Keratinocyte (primary cell): Measurements from ENCODE around the gene PARD3. TPM values are rescaled to one million over a fixed set of nuclear protein-coding genes. Genes with fewer than 3 reads are reported as not detected.

Source experiments
- DNase-seq: peaks from one replicate; pipeline ENCODE4 v3.0.0-alpha.2; 2011; ENCODE audit warnings: low read depth, missing footprints, low spot score
- FAIRE-seq: peaks from 2 replicates; lab custom pipeline; 2011; peaks lifted over from hg19 to GRCh38; lab: Jason Lieb, UNC
- H2AFZ ChIP-seq: 2 replicates; pipeline ENCODE4 v1.6.0; 2012; ENCODE audit warnings: low read length, control low read depth, inconsistent platforms; ENCODE audit not compliant: control insufficient read depth
- H3K27ac ChIP-seq: 2 replicates; pipeline ENCODE4 v1.5.1; 2011; ENCODE audit warnings: low read length; ENCODE audit not compliant: control insufficient read depth, insufficient read depth
- H3K27me3 ChIP-seq: 3 replicates; pipeline ENCODE4 v1.6.0; 2011; ENCODE audit warnings: low read length; ENCODE audit not compliant: control insufficient read depth, insufficient read depth; ENCODE audit errors: extremely low read depth
- H3K36me3 ChIP-seq, 2 experiments: 2 replicates in 1 of 2; 3 replicates in 1 of 2; pipeline ENCODE4 v1.5.1; 2011; ENCODE audit warnings: low read length in 2 of 2, mild to moderate bottlenecking in 1 of 2; ENCODE audit not compliant: control insufficient read depth in 2 of 2, insufficient read depth in 2 of 2; ENCODE audit errors: extremely low read depth in 1 of 2
- H3K4me1 ChIP-seq: 3 replicates; pipeline ENCODE4 v1.5.1; 2011; ENCODE audit warnings: low read length; ENCODE audit not compliant: control insufficient read depth, insufficient read depth; ENCODE audit errors: extremely low read depth
- H3K4me2 ChIP-seq: 3 replicates; pipeline ENCODE4 v1.6.0; 2011; ENCODE audit warnings: low read depth, low read length; ENCODE audit not compliant: control insufficient read depth, insufficient read depth; ENCODE audit errors: extremely low read depth
- H3K4me3 ChIP-seq, 3 experiments: fragments of 200-600 bp in 1 of 3; sonication (generic) in 1 of 3; 2 replicates in 2 of 3; 3 replicates in 1 of 3; pipeline ENCODE4 v1.5.1; 2011 to 2016; ENCODE audit warnings: low read length in 3 of 3, mild to moderate bottlenecking in 3 of 3, control low read depth in 2 of 3, inconsistent platforms in 1 of 3, low read depth in 1 of 3, mixed read lengths in 1 of 3, mixed run types in 1 of 3, moderate library complexity in 1 of 3; ENCODE audit not compliant: control insufficient read depth in 2 of 3, insufficient read depth in 2 of 3; ENCODE audit errors: extremely low read depth in 1 of 3
- H3K79me2 ChIP-seq: 2 replicates; pipeline ENCODE4 v1.6.0; 2012; ENCODE audit warnings: low read length; ENCODE audit not compliant: control insufficient read depth, insufficient read depth
- H3K9ac ChIP-seq: 3 replicates; pipeline ENCODE4 v1.6.0; 2011; ENCODE audit warnings: low read length; ENCODE audit not compliant: control insufficient read depth, insufficient read depth; ENCODE audit errors: extremely low read depth
- H3K9me1 ChIP-seq: 3 replicates; pipeline ENCODE4 v1.6.0; 2011; ENCODE audit warnings: low read length; ENCODE audit not compliant: control insufficient read depth, insufficient read depth; ENCODE audit errors: extremely low read depth
- H3K9me3 ChIP-seq: 2 replicates; pipeline ENCODE4 v1.5.1; 2012; ENCODE audit warnings: low read depth, low read length; ENCODE audit not compliant: control insufficient read depth
- H4K20me1 ChIP-seq: 3 replicates; pipeline ENCODE4 v1.6.0; 2011; ENCODE audit warnings: low read length; ENCODE audit not compliant: control insufficient read depth, insufficient read depth; ENCODE audit errors: extremely low read depth
- CTCF ChIP-seq, 3 experiments: IDR thresholded peaks in 1 of 3; conservative IDR thresholded peaks in 1 of 3; optimal IDR thresholded peaks in 1 of 3; 2 replicates in 2 of 3; 3 replicates in 1 of 3; pipeline versions ENCODE3 to v1.5.1; 2011; ENCODE audit warnings: low read length in 3 of 3, mild to moderate bottlenecking in 3 of 3, moderate library complexity in 2 of 3, control low read depth in 1 of 3, inconsistent platforms in 1 of 3; ENCODE audit not compliant: insufficient read depth in 2 of 3; ENCODE audit errors: extremely low read depth in 1 of 3
- EZH2 ChIP-seq: IDR thresholded peaks from one replicate; pipeline ENCODE4 v1.6.1; 2012; ENCODE audit warnings: inconsistent platforms, mild to moderate bottlenecking, low read length, moderate library complexity
- dilution Hi-C: fragments of 300-500 bp; cut with MboI; formaldehyde crosslinking; loops from one replicate; pipeline ENCODE4 v1.7.0; 2020; ENCODE audit warnings: low sequenced_read_pairs; ENCODE audit not compliant: extremely low pct_ligation_motif_present
- polyA plus RNA-seq, 5 experiments: library from polyadenylated mRNA; depleted of rRNA in 3 of 5; stranded (reverse) in 3 of 5; stranded (forward) in 1 of 5; unstranded in 1 of 5; fragments of >200 nt; gene quantifications; 1 replicate in 1 of 5; 2 replicates in 3 of 5; 3 replicates in 1 of 5; pipeline versions ENCODE4 v1.2.1 to v1.2.3, GENCODE V29; 2011 to 2012; ENCODE audit warnings: missing spikeins in 2 of 5, low read depth in 1 of 5, low replicate concordance in 1 of 5

The PARD3 gene
- polyA plus RNA-seq, 1 donor (not counting 4 experiments of a cell fraction or from before 2014, with no cell fraction given): 46.4 TPM

GRCh38 chr10:34670081-34670480 lies 145.0 kb downstream of the PARD3 start:
- TF ChIP-seq CTCF (optimal IDR thresholded peaks at IDR 0.05 in 1 of 3, IDR thresholded peaks at IDR 0.05 in 1 of 3, conservative IDR thresholded peaks at IDR 0.05 in 1 of 3; ENCODE audit: extremely low read depth in 1 of 3, insufficient read depth in 2 of 3, low read length in 3 of 3) (no peak), EZH2 (no peak)
- no peak for FAIRE-seq
- dilution Hi-C loops: no loop called here
- Histone ChIP-seq H3K9me3 (no peaks in the 10 kb centered on the region), H3K9me1 (no peaks in the 10 kb centered on the region), H3K27me3 (no peaks in the 10 kb centered on the region), H3K4me2 (no peak overlapping the region), H3K27ac (no peak overlapping the region), H3K4me1 (peaks cover 32% of the 10 kb centered on the region), H2AFZ (no peak overlapping the region), H3K79me2 (peaks cover 42% of the 10 kb centered on the region), H3K36me3 (peaks cover 0 to 2% of the 10 kb centered on the region in 2 experiments), H4K20me1 (no peaks in the 10 kb centered on the region), H3K4me3 (no peak overlapping the region), H3K9ac (no peak overlapping the region)
- DNase-seq: no peak

- H3K36me3 ChIP-seq: peaks cover 0 to 2% of the 10 kb centered on the region in 2 experiments
- TF ChIP-seq EZH2: no peak
- no peak for TF ChIP-seq CTCF (optimal IDR thresholded peaks at IDR 0.05 in 1 of 3, IDR thresholded peaks at IDR 0.05 in 1 of 3, conservative IDR thresholded peaks at IDR 0.05 in 1 of 3; ENCODE audit: extremely low read depth in 1 of 3, insufficient read depth in 2 of 3, low read length in 3 of 3)
- dilution Hi-C loops: no loop called here
- no peak overlapping the region for H3K27ac ChIP-seq
- no peak overlapping the region for H3K9ac ChIP-seq
- no peak overlapping the region for H3K4me2 ChIP-seq
- H3K9me1 ChIP-seq: no peaks in the 10 kb centered on the region
- FAIRE-seq (no peak), DNase-seq (no peak)
- peaks cover 38% of the 10 kb centered on the region for H3K4me1 ChIP-seq
- H3K9me3 ChIP-seq: no peaks in the 10 kb centered on the region
- H3K27me3 ChIP-seq: no peaks in the 10 kb centered on the region
- no peaks in the 10 kb centered on the region for H4K20me1 ChIP-seq
- peaks cover 37% of the 10 kb centered on the region for H3K79me2 ChIP-seq
- no peak overlapping the region for H2AFZ ChIP-seq
- H3K4me3 ChIP-seq: no peak overlapping the region
These were observed 146.0 kb downstream of the PARD3 start for GRCh38 chr10:34669079-34669478.
